SHP77 treated with DMSO at 0.1 percent for 48 hours (cell line): ENCODE measurements around the gene CDCP1.

Source experiments
- DNase-seq: peaks from one replicate; lab custom pipeline; 2025; lab: John Stamatoyannopoulos, UW

CDCP1 gene

DNA sequence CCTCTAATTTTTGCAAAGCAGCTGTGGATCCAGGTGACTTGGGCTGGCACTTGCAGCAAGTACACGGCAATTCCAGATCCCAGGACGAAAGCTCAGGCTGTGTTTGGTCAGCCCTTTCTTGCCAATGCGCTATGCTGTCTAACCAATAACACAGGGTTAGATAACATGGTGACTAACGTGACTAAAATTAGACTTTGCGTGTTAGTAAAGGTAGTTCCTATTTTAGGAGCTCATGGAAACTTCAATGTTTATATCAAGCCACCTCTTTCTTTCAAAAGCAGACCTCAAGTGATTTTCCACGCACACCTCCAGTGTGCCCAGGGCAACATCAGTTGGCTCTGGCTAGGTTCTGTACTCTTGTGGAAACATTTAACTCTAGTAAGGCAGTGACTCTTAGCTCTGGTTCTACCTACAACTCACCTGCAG lies 32.5 kb downstream of the CDCP1 start:
- no peak for DNase-seq

DNA sequence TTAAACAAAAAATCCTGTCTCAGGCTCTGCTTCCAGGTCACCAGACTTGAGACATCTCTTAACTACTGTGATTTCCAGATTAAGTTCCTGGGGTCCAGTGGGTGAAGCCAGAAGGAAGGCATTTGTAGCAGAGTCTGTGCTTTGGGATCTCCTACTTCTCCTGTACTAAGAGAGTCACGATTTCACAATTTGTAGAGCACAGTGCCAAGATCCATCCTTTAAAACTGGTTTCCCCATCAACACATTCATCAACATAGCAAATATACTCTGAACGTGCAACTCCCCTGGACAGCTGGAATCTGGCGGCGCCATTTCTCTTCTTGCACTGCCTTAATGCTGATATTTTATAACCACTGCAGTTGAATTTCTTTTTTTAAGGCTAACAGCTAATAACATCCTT lies 33.2 kb downstream of the CDCP1 start:
- no peak for DNase-seq

DNA sequence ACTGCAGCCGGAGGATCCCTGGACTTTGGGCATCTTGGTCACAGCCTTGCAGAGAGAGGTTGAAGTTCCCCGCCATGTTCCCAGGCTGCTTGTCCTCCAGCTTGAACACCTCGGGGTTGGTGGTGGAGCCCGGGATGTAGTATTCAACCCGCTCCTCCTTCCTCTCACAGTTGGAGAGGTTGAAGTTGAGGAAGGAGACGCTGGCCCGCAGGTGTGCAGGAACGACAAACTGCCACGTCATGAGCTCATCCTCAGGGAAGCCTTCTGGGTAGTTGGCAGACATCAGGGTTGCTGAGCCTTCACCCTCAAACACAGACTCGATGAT lies 35.7 kb downstream of the CDCP1 start:
- no peak for DNase-seq

- no peak for DNase-seq
Measured at GRCh38 chr3:45109771-45110508, 36.2 kb downstream of the CDCP1 start.

DNA sequence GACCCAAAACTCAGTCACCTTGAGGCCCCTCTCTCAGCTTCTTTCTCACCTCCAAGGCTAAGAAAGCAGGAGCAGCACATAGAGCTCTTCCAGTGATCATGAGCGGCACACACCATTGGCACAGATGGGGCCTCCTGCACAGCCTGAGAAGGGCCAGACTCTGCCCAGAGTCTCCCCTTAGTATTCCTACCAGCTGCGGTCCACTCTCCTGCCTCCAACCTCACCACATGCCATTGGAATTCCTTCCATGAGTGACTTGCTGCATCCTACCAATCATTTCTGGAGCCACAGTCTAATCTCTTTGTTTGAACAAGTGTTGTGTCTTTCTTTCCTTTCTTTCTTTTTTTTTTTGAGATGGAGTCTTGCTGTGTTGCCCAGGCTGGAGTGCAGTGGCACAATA lies 39.3 kb downstream of the CDCP1 start:
- no peak for DNase-seq

DNA sequence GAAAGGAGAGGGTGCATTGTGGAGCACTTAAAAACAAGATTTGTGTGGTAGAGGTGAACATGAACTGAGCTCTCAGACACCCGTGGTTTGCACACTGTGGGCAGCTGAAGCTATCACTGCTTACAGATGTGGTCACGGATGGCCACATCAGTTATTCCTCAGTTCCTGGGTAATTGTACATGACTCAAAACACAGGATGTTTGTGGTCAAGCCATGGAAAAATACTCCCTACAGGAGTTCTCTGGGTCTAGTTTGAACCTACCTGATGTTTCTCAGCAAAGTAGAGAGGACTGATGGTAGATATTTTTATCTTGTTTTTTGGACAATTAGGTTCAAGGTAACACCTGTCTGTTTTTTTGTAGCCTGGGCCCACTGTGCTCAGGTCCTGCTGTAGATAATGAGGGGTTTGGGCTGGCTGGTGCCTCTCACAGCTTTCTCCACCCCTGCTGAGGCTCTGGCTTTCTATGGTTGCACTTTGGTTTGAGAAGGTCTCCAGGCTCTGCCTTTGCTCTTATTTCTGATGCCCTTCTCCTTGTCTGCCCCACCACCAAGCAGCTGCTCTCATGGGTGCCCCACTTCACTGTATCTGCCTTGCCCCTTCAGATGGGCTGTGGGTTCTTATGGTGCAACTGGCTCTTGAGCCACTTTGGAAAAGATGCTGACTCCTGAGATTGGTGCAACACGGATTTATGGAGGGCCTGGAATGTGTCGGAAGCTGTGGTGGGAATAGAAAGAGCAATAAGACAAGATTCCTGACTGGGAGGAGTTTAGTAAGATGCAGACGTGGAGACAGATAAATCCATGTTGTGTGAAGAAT lies 40.1 kb downstream of the CDCP1 start:
- no peak for DNase-seq

DNA sequence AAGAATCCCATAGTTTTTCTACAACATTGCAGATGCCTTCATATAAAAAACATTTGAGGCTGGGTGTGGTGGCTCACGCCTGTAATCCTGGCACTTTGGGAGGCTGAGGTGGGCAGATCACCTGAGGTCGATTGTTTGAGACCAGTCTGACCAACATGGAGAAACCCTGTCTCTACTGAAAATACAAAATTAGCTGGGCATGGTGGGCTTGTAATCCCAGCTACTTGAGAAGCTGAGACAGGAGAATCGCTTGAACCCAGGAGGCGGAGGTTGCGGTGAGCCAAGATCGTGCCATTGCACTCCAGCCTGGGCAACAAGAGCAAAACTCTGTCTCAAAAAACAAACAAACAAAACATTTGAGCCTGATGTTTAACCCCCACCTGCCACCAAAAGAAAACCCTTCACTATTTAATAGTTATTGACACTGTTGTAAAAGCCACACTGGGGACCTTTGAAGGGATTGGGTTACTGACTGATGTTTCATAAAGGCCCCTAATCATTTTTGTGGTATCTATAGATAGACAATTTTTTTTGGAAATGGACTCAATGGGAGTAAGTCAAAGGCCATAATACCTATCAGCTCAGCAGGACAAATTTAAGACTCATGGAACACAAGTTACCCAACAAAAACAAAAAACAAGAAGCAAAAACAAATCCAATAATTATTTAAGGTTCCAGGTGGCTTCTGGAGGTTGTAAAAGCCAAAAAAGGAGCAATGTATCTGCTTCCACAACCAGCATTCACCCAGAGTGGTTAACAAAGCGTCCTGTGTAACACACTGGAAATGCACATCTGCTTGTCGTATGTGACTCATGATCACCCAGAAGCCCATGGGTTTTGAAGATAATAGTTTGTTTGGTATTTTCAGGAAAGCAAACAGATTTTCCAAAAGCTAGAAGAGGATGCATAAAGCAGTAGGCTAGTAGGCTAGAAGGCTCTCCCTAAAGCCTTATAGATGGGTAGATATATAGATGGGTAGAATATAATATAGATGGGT lies 41.2 kb downstream of the CDCP1 start:
- DNase-seq = no peak

DNA sequence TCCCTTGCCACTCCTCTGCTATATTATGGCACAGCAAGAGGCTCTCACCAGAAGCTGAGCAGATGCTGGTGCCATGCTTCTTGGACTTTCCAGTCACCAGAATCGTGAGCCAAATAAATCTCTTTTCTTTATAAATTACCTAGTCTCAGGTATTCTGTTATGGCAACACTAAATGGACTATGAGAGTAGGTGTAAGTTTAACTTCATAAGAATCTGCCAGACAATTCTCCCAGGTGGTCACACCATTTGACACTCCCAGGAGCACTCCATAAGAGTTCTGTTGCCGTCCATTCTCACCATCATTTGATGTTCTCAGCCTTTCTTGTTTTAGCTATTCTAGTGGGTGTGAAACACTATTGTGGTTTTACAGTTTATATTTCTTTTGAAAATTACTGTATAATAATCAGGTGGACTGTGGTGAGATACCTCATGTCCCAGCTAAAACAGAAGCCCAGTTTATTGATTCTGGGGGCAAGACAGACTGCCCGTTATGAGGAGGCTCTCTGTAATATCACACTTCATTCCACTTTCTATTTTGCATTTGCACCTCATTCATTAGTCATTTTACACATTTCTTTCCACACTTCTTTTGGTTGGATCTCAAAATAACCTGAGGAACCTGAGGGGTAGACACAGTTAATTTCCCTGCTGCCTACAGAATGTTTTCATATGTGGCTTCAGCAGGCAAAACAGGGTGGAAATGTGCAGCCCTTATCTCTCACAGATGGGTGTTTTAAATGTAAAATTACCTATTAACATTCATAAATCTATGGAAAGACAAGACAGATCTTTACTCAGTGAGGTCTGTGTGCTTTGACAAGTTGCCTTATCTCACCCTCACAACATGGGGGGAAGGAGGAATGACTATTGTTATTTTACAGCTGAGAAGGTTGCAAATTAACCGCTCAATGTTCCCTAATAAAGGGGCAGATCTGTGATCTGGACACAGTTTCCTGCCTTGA lies 42.1 kb downstream of the CDCP1 start:
- DNase-seq = no peak

- no peak for DNase-seq
Measured at GRCh38 chr3:45103334-45103733, 42.8 kb downstream of the CDCP1 start.

DNA sequence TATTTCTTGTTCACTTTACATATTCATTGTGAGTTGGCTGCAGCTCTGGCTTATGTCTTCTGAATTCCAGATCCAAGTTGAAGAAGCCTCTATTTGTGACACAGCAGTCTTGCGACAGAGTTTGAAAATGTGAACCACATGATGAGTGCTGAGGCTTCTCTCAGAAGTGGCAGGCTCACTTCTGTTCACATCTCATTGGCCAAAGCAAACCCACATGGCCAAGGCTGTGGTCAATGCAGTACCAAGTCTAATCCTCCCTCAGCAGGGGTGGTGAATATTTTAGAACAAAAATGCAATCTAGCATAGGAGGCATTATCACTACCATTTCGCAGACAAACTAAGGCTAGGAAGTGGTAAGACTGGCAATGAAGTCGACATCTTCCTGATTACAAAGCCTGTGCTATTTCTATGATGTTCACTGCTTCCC lies 45.2 kb downstream of the CDCP1 start:
- DNase-seq = no peak

DNA sequence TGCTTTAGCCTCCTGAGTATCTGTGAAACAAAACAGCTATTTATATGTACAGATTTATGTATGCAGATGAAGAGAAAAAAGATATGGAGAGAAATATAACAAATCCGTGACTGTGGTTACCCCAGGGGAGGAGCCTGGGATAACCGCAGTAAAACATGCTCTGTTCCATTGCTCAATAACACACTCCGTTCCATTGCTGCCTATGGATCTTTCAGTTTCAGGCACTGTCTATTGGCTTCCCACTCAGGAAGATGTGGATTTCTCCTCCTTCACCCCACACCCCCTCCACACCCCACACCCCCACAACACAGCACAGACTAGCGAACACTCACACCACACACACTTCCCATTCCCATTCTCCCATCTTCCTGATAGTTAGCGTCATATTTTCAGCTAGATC lies 47.9 kb downstream of the CDCP1 start:
- DNase-seq = no peak

DNA sequence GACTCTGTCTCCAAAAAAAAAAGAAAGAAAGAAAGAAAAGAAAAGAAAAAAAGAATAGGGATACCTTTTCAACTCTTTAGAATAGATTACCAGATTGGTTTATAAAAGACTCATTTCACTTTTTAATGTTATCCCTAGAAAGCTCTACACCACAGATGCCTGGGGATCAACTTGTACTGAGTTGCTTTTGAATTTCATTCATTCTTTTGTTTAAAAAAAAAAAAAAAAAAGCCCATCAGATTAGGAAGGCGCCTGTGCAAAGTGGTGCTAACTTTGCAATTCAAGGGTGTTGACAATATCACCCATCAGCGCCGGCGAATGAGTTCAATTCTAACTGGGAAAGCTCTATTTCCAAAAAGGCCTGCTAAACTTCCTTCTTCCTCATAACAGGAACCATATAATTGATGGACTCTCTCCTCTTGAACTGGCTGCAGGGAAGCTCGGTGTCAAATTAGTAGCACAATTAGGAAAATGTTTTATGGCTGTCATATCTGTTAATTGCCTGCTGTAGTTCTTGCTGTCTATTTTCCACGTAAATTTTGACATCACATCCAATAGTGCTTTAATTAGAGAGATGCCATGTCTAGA lies 48.8 kb downstream of the CDCP1 start:
- no peak for DNase-seq

DNA sequence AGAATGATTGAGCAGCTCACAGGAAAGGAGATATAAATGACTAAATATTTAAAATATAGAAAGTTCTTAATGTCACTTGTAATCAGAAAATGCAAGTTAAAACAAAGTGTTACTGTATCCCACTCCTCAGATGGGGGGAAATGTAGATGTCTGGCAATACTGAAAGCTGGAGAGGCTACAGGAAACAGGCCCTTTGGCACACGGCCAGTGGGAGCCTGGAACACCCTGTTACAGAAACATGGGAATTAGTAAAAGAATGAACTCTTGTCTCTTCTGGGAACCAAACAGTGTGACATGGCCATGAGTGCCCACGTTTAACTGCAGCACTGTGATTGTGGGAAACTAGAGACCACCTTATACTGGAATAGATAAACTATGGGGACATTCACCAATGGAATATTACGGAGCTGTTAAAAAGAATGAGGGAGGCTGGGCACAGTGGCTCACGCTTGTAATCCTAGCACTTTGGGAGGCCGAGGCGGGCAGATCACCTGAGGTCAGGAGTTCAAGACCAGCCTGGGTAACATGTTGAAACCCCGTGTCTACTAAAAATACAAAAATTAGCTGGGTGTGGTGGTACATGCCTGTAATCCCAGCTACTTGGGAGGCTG lies 50.2 kb downstream of the CDCP1 start:
- DNase-seq = no peak

GRCh38 chr3:45093176-45093575 lies 53.0 kb downstream of the CDCP1 start:
- DNase-seq = no peak

GRCh38 chr3:45092132-45093031 lies 53.8 kb downstream of the CDCP1 start:
- DNase-seq = no peak

DNA sequence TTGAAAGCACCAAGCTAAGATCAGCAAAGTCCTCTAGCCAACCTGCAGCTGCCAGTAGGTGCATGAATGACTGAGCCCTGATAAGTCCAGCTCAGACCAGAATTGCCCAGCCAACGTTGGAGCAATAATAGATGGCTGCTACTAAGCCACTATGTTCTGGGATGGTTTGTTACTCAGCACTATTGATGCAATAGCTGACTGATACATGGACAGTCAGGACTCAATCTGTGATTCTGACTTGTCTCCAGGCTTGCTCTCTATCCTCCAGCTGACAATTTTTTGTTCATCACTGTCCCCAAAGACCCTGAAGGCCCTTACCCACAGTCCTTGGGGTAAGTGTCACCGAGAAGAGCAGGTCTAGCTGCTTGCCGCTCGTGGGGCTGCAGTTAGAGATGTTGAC lies 55.3 kb downstream of the CDCP1 start:
- no peak for DNase-seq

GRCh38 chr3:45088543-45089358 lies 57.4 kb downstream of the CDCP1 start:
- no peak for DNase-seq

DNA sequence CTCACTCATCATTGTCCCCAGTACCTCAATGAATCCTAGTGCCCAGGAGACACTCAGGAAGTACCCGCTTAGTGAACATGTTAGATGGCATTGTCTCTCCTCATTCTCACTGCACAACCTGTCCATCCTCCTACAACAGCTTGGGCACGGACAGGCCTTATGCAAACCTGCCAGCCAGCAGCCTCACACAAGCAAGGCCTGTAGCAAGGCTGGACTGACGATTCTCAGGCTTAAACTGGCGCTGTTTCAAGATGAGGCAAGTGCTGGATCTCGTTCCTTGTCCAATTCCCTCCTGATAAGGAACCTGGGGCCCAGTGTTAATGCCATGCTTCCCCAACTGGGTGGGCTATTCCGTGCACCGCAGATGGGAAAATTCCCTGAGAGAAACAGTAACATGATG lies 59.0 kb downstream of the CDCP1 start:
- DNase-seq = no peak
